Inflammatory macrophage treated with lipopolysaccharide for 1 hour (primary cell): ENCODE data around the gene C6orf62.
"Not testable (repeated sequence)": the region's sequence is repeated elsewhere in the genome, so short reads cannot be mapped to it uniquely, and the experiment has no call there.

Experiments
- DNase-seq, 2 donors: peaks; one replicate each; pipeline ENCODE4 v3.0.0-alpha.2; 2020 to 2022

The C6orf62 gene

DNA sequence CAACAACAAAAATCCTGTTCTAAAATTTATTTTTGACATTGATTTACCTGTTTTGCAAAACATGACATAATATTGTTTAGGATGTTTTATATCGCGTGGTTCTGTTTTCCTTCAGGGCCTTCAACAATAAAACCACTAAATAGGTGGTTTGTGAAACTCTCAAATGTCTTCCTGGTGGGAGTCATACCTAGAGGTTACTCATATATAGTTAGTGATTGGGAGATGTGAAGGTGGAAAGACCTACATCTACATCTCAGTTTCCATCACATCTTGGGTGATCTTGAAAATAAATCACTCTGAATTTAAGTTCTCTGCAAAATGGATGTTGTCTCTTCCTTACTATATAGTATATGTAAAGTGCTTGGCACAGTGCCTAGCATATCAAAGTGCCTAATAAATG is 22.9 kb downstream of the C6orf62 start:
- DNase-seq = no peak

DNA sequence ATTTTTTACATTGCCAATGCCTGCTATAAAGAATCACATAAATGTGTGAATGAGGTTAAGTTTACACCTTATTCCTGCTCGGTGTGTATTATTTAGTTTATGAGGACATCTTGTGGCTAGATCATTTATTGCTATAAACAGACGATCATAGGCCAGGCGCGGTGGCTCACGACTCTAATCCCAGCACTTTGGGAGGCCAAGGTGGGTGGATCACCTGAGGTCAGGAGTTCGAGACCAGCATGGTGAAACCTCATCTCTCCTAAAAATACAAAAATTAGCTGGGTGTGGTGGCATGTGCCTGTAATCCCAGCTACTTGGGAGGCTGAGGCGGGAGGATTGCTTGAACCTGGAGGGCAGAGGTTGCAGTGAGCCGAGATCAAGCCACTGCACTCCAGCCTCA is 23.3 kb downstream of the C6orf62 start:
- peak in 1 of 2 donors; percentile 69 for DNase-seq

DNA sequence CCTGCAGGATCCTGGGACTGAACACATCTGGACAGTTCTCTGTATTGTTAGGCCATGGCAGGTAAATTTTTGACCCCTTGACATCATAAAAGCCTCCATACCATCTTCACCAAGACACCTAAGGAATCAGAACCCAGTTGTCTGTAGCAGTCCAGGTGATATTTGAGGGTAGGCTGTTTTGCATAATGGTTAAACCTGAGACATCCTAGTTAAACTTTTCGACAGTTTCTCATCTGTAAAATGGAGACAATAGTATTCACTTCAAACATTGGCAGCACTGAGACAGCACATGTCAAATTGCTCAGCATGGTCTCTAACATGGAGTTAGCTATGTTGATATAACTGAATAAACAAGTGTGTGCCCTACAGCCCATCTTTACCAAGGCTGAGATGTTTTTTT is 24.8 kb downstream of the C6orf62 start:
- DNase-seq = no peak

DNA sequence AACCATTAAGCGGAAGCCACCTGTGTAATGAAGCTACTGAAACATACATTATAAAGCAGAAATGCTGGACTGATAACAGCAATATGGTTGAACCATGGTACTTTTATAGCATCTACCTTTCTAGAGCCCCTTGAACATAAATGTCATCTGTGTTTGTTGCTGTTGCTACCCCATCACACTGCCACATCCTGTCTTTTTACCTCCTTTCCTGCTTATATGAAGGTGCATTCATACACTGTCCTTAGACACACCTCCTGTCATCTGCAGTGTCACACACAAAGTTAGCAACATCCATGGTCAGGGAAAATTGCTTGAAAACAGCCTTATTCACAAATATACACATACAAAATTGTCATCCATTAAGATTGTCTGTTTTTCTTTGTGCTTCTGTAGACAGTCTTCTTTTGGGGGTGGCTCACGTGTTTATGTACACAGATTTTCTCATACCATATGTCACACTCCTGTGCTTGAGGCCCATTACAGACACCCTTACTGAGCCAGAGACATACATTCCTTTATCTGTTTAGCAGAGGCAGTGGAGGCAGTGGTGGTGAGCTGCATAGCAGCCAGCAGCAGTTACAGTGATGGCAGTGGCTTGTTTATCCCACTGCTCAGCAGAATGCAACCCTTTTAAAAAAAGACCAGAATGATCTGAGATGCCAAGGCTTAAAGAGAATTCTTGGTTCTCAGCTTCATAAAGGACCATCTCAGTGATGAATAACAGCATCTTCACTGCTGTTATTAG is 25.9 kb downstream of the C6orf62 start:
- no peak for DNase-seq

DNA sequence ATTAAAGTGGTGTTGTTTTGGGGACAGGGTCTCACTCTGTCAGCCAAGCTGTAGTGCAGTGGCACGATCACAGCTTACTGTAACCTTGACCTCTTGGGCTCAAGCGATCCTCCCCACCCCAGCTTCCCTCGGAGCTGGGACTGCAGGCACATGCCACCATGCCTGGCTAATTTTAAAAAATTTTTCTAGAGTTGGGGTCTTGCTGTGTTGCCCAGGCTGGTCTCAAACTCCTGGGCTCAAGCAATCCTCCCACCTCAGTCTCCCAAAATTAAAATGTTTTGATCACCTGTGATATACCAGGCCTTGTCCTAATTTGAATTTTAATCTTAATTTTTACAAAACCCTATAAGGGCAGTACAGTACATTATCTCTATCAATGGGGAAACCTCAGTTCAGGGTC is 26.5 kb downstream of the C6orf62 start:
- DNase-seq = no peak

DNA sequence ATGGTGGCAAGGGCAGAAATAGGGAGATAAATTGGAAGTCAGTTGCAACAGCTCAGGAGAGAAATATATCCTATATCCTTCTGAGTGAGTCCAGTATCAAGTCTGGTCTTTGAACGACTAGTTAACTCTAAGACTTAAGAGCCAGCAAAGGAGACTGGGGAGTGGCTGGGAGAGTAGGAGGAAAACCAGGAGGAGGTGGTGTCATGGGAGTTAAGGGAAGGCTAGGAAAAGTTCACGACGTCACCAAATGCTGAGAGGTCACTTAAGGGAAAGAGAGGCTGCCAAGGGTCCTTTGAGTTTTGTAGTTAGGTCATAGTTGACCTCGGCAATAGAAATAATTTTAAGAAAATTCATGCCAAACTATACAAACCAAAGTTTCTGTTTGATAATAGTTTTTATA is 27.0 kb downstream of the C6orf62 start:
- DNase-seq = no peak

DNA sequence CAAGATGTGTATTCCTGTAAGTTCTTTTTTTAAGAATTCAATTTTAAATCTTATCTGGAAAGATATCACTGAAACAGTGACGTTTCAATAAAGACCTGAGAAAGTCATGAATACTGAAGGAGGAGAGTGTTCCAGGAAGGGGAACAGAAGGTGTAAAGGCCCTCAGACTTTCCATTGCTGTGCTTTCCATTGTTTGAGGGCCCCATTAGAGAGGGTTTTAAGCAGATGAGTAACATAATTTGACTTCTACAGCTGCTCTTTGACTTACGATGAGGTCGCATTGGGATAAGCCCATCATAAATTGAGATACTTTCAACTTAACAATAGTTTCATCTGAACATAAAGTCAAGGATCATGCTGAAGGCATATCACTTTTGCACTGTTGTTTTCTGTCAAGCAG is 27.4 kb downstream of the C6orf62 start:
- DNase-seq = no peak

DNA sequence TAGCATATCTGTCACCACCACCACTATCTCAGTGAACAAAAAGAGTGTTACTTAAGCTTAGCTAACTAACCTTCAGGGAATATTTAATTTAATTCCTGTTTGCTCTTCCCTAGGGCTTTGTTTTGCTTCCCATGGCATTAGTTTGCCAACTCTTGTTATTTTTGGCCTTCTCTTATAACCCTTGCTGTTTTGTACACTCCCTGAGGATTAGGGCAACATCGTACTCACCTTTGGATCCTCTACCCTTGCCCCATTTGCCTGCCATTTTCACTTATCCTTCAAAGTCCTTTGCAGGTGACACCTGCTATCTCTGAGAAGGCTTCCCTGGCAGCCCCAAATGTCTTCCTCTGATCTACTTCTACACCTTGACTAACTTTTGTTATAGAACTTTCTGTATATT is 28.4 kb downstream of the C6orf62 start:
- DNase-seq = no peak

DNA sequence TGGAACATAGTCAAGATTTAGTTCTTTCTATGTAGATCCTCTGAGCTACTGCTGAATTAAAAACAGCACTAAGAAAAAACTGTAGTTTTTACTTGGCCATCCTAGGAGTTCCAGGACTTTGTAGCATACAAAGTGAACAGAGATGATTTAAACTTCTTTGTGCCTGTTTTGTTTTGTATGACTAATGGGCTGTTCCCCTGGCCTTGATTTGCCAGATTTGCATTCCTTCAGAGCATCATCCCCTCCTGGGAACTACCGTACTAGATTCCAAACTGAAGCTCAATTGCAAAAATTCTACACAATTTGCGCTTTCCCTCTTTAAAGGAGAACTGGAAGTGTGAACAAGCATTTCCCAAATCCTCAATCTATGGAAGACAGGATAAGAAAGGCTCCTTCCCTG is 29.0 kb downstream of the C6orf62 start:
- no peak for DNase-seq

DNA sequence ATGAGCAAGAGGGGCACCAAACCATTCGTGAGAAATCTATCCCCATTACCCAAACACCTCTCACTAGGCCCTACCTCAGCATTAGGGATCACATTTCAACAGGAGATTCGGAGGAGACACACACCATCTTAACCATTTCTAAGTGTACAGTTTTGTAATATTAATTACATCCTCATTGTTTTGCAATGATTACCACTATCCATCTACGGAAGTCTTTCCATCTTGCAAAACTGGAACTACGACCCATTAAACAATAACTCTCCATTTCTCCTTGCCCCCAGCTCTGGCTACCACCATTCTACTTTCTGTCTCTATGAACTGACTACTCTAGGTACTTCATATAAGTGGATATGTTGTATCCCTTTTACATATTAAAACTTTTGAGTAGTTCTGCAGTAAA is 32.0 kb downstream of the C6orf62 start:
- peak in 1 of 2 donors; percentile 44 for DNase-seq

DNA sequence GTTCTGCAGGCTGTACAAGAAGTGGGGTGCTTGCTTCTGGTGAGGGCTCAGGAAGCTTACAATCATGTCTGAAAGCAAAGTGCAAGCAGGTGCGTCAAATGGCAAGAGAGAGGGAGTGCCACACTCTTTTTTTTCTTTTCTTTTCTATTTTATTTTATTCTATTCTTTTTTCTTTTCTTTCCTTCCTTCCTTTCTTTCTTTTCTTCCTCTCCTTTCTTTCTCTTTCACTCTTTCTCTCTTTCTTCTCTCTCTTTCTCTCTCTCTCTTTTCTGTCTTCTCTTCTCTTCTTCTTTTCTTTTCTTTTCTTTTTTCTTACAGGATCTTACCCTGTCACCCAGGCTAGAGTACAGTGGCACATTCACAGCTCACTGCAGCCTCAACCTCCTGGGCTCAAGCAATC is 32.5 kb downstream of the C6orf62 start:
- DNase-seq = no peak

DNA sequence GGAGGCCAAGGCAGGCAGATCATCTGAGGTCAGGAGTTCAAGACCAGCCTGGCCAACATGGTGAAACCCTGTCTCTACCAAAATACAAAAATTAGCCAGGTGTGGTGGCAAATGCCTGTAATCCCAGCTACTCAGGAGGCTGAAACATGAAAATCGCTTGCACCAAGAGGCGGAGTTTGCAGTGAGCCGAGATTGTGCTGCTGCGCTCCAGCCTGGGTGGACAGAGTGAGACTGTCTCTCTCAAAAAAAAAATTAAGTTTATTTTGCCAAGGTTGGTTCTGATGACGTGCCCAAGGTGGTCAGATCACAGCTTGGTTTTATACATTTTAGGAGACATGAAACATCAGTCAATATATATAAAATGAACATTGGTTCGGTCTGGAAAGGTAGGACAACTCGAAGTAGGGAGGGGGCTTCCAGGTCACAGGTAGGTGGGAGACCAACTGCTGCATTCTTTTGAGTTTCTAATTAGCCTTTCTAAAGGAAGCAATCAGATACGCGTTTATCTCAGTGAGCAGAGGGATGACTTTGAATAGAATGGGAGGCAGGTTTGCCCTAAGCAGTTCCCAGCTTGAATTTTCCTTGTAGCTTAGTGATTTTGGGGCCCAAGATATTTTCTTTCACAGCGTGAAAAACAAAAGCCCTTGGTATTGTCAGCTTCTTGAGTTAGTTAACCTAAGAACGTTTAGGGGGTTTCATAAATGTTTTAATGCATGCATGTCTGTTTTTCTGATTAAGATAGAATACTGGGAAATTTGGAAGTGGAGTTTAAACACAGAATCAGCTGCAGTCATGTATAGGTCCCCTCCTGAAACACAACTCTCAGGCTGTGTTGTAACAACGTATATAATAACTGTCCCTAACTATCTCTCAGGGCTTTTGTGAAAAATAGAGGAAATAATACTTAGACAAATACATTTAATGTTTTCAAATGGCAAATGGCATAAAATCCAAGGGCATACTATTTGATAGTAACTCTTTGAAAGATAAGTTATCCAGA is 35.4 kb downstream of the C6orf62 start:
- no peak for DNase-seq

DNA sequence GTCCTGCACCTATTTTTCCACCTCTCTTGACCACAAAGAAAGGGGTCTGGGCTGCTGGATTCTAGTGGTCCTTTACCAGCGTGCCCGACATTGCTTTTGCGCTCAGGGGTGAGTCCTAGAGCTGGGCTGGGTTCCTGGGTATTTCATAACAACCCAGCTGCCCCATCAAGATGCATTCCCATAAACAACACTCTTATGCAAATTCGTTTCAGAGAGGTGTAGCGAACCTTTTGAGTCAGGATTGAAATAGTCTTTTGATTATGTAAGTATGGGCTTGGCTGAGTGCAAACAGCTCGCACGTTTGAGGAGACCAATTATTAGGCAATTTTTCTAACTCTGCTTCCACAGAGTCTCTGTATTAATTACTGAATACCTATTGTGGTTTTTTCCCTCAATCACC is 38.4 kb downstream of the C6orf62 start:
- no peak for DNase-seq

DNA sequence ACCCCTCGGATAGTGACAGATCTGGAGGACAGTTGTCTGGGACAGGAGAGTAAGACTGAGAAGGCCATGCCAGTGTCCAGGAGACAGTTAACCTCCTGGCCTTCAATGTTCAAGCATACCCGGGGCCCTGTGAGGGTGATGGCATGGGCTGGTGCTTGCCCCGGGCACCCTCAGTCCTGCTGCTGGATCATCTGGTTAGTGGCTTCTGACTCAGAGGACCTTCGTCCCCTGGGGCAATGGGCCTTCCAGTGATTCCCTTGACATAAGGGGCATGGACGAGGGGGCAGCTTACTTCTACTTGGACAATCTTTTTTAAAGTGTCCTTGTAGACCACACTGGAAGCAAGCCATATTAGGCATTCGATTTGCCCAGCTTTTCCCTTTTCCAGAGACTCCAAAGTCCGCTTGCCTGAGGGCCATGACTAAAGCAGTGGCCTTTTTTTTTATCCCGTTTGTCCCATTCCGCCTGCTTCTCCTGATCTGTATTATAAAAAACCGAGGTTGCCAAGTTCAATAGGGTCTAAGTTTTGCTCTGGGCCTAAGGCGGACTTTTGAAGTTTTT is 40.1 kb downstream of the C6orf62 start:
- not testable (repeated sequence) for DNase-seq

DNA sequence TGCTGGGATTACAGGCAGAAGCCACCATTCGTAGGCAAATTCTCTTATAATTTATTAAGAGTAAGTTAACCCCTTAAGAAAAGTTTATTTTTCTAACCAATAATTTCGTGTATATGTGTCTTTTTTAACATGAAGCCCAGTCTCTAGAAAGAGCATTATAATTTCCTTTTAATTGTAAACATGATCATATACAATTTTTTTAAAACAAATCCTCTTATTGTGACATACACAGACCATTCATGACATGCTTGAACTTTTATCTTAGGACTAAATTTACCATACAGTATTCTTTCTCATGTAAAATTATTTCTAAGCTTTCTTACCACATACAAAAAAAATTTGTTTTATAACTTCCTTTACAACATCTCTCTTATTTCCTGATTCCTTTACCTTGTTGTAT is 45.3 kb downstream of the C6orf62 start:
- DNase-seq = no peak

DNA sequence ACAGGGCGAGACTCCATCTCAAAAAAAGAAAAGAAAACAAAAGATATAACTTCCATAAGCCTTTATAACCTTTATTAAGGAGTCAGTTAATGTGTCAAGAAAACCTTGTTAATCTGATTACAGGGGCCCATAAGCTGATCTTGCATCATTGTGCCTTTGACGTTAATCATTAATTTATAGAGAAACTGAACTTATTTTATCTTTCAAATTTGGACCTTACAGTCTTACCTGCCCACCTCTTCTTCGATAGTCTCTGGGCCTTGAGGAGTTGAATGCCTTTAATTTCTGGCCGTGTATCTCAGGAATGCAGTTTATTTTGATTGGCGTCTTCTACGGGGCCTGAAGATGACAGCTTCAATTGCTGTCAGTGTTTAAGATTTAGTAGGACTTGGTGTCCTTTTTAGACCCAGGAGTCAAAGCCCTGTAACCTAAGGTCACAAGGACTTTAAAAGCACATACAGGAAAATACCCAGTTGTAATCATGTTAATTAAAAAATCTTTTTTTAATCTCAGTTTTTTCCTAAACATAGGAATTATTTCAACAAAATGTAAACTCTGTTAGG is 46.3 kb downstream of the C6orf62 start:
- no peak for DNase-seq

DNA sequence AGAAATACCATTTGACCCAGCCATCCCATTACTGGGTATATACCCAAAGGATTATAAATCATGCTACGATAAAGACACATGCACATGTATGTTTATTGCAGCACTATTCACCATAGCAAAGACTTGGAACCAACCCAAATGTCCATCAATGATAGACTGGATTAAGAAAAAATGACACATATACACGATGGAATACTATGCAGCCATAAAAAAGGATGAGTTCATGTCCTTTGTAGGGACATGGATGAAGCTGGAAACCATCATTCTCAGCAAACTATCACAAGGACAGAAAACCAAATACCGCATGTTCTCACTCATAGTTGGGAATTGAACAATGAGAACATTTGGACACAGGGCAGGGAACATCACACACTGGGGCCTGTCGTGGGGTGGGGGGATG is 47.9 kb downstream of the C6orf62 start:
- DNase-seq = not testable (repeated sequence)

DNA sequence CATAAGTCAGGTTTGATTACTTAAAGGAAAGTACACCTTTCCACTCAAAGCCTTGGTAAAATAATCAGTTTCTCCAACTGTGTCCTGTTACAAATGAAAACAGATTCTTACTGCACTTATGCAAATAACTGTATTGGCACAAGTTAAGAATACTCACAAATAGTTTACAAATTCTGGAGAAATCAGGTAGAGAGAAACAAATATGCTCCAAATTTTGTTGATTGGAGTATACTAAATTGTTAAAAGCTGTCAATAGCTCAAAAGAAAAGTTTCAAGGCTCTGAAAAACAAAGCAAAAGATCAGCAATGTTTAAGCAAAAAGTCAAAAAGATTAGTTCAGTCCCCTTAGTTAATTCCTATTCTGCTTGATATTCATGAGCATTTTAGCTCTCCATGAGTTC is 48.5 kb downstream of the C6orf62 start:
- DNase-seq = not testable (repeated sequence)

DNA sequence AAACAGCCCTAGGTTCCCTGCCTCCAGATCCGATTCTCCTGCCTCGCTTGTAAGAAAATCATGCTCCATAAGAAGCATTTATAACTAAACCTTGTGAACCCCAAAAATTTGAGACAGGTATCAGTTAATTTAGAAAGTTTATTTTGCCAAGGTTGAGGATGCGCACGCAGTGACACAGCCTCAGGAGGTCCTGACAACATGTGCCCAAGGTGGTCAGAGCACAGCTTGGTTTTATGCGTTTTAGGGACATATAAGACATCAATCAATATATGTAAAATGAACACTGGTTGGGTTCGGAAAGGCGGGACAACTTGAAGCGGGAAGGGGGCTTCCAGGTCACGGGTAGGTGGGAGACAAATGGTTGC is 50.0 kb downstream of the C6orf62 start:
- DNase-seq = no peak

DNA sequence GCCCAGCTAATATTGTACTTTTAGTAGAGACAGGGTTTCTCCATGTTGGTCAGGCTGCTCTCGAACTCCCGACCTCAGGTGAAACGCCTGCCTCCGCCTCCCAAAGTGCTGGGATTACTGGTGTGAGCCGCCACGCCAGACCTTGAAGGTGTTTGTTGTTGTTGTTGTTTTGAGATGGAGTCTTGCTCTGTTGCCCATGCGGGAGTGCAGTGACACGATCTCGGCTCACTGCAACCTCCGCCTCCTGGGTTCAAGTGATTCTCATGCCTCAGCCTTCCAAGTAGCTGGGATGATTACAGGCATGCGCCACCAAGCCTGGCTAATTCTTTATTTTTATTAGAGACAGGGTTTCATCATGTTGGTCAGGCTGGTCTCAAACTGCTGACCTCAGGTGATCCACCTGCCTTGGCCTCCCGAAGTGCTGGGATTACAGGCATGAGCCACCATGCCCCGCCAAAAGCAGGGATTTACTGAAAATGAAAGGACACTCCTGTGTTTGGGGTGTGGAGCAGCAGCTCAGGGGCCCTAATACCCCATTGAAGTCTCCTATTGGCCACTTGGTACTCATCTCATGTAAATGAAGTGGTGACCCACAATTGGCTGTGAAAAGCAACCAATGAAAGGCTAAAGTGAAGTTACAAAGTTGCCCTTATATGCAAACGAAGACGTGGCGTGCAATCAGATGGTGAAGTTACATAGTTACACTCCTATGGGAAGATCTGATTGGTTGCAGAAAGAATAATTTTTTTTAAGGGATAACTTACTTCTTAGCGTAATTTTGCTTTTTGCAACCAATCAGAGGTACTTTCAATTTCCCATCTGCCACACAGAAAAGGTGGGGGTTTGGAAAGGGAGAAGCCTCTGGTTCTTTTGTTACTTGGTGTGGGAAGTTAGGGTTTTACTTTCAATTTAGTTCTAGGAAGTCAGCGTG is 50.6 kb downstream of the C6orf62 start:
- DNase-seq = peak; percentile 55 to 77

DNA sequence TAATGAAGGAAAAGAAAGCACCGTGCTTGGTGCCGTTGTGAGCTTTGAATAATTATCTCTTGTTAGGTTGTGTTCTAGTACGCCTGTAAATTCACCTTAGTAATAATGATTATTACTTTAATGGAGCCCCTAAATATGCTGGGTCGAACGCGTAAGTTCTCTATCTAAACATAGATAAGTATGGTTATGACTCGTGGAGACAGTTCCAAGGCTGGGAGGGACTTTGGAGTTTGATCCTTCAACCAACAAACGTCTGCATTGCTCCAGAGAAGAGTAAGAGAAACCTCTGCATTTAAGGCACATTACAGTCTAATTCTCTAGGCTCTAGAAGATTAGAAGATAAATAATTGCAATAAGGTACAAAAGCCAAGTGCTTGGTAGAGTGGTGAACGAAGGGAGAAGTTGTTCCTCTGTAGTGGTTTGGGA is 51.6 kb downstream of the C6orf62 start:
- peak in 1 of 2 donors; percentile 45 for DNase-seq
